HS-5 (cell line): ENCODE results near the gene STARD8.
"Not testable (repeated sequence)": the region's sequence is repeated elsewhere in the genome, so short reads cannot be mapped to it uniquely, and the experiment has no call there.

Experiments used
- DNase-seq: peaks from one replicate; pipeline ENCODE4 v3.0.0-alpha.2; 2012; ENCODE audit warnings: low read depth

The STARD8 gene

DNA sequence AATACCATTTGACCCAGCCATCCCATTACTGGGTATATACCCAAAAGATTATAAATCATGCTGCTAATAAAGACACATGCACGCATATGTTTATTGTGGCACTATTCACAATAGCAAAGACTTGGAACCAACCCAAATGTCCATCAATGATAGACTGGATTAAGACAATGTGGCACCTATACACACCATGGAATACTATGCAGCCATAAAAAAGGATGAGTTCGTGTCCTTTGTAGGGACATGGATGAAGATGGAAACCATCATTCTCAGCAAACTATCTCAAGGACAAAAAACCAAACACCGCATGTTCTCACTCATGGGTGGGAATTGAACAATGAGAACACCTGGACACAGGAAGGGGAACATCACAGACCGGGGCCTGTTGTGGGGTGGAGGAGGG is 9.0 kb downstream of the STARD8 start:
- not testable (repeated sequence) for DNase-seq

DNA sequence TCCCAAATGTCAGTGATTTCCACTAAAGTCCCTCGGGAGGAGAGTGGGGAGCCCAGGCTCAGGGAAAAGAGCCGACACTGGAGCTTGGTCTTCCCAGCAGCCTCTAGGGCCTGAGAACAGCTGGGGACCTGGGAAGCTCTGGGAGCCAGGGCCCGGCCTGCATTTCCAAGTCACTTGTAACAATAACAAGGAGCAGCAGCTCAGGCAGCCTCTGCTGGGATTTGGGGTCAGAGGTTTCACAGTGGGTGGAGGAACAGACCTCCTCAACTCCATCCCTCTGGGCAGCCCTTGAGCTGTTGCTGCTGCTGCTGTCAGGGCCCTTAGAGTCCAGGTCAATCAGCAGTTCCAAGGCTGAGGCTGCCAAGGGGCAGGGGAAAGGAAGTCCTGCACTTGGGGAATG is 11.1 kb downstream of the STARD8 start:
- no peak for DNase-seq

DNA sequence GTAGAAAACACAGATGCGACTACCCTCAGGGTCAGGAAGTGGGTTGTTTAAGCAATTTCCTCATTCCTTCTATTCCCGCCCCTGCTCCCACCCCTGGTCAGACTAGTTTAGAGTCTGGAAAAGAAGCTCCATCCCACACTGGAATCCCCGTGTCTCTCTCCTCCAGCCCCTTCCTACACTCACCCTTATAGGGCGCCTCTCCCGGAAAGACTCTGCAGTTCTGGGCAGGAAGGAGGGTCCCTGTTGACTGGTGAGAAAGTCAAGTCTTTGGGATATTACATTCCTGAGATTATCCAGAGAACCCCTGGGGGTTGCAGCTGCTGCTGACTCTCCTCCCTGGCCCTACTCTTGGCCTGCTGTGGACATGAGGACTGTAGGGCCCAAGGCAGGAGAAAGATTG is 11.9 kb downstream of the STARD8 start:
- no peak for DNase-seq

DNA sequence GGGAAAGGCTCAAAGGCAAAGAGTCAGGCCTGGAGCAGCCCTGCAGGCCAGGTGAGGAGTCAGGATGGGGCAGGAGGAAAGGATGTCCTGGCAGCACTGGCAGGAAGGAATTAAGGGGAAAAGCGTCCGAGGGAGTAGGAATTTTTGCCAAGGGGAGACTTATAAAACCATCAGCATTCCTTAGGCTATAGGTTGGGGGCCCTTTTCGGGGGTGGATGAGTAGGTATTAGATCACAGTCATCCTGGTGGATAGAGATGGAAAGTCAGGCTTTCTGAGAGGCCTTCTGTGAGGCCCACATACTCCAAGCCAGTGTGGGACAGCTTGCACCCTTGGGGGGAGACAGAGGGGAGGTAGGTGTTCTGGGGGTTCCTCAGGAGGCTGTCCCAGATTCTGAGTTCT is 12.3 kb downstream of the STARD8 start:
- DNase-seq, result no peak

DNA sequence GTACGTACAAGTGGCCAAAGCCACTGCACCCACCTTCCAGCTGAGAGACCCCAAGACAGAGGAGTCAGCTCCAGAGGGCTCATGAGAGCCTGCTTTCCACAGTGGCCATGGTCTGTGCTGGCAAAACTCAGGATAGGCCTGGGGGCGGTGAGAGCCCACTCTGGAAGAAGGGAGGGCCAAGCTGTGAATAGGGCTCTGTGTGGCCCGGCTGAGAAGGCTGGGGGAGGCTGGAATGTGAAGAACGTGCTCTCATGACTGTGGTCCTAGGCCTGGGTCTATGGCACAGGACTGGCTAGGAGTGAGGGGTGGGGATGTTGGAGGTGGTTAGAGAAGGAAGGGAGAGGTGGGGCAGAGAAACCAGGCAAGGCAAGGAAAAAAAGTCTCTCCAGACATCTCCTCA is 13.3 kb downstream of the STARD8 start:
- DNase-seq, result no peak

DNA sequence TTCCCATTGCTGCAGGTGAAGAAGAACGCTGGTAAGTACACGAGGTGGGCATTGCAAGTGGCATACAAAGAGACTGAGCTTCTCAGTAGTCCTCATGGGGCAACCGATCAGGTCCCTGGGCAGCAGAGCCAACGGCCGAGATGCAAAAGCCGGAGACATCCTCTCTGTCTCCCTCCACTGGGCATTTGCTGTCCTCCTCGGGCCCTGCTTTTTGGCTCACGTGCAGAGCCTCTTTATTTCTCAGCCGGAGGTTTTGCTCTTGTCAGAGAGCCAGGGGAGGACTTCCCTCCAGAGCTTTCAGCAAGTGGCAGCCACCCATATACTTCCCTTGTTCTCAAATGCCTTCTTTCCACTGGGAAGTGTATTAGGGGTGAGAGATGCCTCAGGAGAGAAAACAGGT is 18.0 kb downstream of the STARD8 start:
- no peak for DNase-seq

DNA sequence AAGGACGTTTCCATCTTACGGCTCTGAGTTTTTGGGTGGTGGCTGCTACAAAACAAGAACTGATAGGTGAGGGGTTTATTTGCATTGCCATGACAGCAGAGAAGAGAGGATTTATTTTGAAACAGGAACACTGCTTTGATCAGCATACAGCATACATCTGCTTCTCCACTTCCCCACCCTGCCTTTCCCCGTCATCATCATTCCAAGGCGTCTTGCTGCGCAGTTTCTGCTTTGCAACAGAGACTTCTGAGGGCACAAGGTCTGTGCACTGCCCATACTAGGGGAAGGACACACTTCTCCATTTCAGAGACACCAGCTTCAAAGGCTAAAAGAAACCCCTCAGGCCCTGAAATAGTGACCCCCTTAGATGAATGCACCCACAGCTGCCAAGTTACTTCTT is 19.1 kb downstream of the STARD8 start:
- DNase-seq, result no peak

DNA sequence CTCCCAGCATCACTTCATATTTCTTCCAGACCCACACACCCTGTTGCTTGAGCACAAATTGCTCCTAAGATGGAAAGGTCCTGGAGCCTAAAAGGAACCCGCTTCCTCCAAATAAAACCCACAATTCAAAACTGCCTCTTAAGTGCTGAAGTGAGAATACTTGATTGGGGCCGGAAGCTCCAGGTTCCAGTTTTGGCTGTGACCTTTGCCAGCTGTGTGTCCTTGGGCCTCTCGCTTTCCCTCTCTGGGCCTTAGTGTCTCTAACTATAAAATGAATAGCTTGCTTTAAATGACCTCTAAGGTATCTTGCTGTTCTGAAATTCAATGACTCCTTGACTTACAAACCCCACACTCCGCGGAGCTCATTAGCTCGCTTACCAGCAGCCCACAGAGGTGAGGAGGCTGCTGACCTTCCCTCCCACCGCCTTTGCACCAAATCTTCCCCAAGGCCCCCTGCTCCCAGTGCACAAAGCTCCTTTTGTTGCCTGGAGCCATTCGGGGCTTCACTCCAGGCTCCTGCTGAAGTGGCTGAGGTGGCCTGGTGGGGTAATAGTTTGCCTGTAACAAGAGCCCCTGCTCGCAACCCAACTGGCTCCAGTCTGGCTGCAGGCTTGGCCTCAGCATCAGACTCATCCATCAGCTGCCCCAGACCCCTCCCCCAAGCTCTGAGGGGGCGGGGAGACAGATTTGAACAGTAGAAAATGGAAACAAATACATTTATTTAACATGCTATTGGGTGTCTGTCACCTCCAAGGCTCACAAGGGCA is 21.8 kb downstream of the STARD8 start:
- DNase-seq, result no peak

DNA sequence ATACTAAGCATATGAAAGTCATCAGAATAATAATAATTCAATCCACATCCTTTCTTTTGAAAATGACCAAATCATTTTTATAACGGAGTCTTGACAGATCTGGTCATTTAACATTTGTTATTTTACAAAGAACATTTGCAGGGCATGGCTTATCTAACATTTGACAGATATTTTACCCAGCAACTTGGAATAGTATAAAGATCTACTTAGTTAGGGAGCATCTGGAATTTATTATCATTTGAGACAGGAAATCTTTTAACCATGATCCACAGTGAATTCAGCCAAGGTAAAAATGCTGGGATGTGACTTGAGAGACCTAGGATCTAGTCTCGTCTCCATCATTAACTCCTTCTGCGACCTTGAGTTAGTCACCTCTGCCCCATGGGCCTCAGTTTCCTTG is 22.4 kb downstream of the STARD8 start:
- DNase-seq, result no peak

DNA sequence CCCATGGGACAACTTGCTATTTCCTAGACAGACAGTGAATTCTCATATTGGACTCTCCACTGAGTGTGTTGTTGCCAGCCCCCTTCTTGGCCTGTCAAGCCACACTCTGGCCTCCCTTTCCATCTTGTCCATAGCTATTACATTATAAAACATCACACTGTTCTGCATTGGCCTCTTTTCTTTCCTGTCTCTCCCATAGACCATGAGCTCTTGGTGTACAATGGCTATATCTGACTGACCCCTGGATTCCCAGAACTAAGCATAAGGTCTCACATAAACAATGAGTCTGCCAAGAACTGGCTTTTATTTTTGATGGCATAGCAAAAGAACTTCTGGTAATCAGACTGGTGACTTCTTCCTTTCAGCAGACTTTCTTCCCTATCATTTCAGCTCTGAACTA is 23.8 kb downstream of the STARD8 start:
- DNase-seq, result no peak

DNA sequence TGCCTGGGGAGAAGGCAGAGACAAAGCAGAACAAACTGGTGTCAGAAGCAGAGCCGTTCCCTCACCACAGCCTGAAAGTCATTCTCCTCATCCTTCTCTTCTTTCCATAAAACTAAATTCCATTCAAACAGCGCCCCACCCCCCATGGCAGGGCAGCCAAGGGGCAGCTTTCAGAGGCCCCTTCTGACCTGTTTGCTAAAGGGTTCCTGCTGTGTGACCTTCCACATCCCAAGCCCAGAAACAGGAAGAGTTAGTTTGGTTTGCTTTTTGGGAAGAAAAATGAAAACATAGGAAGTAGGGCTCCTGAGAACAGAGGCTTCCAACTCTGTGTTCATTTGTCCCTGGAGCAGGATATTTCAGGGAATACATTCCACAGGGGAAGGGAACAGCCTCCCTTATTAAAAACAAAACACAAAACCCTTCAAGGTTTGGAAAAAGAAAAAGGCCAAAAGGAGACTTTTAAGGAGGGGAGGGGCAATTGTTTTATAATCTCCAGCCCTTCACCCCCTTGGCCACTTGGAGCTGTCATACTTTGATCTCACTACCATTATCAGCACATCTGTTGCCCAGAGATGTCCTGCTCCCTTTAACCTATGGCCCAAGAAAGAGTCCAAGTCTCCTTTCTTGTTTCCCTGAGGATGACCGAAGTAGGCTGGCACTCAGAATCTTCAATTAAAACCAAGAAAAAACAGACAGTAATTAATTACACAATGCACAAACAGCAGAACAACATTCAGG is 25.3 kb downstream of the STARD8 start:
- DNase-seq, result no peak

DNA sequence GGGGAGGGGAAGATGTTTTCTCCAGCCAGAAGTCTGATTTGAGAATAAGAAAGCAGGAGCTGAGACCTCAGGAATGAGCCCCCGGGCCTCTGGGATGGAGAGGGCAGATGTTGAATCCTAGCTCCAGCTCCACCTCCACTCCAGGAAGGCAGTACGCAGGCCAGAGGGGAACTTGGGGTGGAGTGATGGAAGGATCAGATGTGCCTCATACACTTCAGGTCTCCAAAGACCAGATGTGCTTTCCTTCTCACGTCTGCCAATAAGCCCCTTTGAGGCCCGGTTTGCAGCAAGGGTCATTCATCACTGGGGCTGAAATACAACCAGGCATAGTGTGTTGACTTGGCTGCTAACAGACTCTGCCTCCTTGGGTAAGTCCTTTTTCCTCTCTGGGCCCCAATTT is 28.1 kb downstream of the STARD8 start:
- DNase-seq, result no peak

DNA sequence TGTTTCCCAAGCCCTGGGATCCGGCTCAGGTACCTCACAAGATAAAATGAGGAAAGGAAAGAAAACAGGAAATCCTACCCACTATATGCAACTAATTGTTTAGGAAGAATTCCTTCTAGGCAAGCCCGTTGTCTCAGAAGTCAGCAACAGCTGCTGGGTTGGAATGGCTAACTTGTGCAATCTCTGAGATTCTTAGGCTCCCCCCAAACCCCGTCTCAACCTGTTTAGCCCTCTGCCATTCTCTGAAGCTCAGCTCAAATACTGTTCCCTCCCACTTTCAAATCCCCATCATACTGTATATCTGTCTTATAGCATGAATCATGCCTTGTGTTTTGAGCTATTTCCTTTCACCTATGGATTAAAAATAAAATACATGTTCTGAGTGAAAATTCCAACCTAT is 28.9 kb downstream of the STARD8 start:
- DNase-seq, result no peak

DNA sequence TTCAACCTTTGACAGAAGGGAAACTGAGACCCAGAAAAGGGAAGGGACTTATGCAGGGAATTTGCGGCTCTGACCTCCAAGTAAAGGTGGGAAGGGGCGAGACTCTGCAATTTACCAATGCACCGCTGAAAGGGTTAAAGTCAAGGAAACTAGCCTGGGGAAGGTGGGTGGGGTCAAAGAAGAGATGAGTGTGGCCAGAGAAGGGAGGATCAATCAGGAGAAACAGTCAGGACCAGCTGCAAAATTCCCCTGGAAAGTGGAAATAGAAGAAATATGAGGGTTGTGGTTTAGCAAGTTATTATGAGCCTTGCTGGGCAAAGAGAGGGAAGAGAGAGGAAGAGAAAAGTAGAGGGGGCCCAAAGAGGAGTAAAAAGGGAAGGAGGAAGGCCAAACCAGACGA is 30.5 kb downstream of the STARD8 start:
- DNase-seq, result no peak

DNA sequence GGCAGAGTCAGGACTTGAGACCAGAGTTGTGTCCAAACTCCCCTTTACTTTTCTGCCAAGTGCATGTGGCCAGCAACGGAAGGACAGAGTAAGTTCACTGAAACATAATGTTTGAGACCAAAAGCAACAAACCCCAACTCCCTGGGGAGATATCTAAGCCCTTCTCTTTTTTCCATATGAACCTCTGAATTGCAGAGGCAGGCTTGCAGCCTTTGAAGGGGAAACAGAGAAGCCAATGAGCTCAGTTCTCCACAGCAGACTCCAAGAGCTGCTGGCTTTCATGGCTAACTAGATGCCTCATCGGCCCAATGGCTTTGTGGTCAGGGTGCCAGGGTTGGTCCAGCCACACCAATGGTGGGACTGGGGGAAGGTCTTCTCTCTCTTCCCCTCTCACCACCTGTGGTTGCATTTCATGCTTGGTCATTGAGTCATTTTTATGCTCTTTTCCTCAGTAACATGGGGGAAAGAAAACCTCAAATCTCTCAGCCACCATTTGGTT is 34.0 kb downstream of the STARD8 start:
- DNase-seq, result no peak

DNA sequence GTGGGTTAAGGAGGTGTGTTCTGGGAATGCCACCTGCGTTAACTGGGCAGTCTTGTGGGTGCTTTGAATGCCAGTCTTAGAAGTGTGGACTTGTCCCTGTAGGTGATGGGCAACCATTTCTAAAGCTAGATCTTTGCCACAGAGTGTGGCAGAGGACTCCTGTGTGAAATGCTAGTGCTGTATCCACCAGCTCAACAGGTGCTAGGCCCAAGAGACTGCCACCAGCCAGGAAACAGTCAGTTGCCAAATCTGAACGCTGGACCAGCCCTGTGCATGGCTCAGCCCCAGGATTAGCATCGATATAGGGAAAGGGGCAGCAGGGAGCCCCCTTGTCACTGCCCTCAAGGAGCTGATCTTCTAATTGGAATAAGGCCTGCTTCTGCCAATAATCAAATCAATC is 35.3 kb downstream of the STARD8 start:
- no peak for DNase-seq

DNA sequence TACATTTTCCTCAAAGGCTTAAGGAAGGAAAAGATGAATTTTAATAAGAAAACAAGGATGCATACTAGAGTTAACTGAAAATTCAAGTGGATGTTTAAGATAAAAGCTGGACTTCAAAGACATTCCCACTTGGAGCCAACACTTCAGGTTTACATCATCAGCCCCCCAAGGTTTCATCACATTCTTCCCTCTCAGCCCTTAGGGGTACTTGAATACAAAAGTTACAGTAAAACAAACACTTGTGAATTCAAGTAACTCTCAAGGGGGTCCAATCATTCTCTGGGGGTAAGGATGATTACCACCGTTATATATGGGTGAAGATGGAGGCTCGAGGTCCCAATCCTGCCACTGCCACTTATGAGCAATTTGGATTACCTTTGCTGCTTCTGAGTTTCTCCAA is 36.1 kb downstream of the STARD8 start:
- DNase-seq, result no peak

DNA sequence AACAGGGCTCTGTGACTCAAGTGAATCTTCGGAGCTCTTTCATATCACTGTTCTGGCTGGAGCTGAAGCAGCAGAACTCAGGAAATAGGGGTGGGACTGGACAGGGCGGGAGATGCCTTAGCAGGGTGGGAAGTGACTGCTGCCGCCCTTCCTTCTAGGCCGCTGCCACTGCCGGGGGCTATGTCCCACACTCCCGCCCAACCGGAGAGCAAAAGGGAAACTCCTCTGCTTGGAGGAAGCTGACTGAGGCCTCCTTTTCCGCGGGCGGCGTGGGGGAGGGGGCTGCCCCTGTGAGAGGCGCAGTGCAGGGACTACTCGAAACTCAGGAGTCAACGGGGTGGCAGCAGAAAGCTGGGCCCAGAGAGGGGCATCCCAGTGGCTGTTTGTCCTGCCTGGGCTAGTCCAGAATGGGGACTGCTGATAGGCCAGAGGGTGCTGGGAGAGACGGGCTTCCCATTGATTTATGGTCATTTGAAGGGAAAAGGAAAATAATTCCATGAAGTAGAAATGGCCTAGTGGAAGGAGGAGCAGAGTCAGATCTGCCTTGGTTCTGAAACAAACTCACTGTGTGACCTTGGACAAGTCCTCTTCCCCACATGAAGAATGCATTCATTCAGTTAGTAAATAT is 36.9 kb downstream of the STARD8 start:
- DNase-seq, result no peak

DNA sequence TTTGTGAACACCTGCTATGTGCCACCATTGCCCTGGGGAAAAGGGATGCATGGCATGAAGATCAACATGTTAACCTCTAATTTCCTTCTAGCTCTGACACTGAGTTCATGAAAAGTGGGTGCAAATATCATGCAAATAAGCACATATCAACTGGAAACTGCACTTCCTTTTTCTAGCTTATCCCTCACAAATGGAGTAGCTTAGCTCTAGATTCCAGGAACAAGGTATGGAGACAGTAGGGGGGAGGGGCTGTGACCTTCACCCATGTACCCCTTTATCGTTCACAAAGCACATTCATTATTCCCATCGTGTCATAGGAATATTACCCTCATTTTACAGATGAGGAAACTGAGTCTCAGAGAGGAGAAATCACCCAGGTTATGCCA is 37.4 kb downstream of the STARD8 start:
- DNase-seq, result no peak

DNA sequence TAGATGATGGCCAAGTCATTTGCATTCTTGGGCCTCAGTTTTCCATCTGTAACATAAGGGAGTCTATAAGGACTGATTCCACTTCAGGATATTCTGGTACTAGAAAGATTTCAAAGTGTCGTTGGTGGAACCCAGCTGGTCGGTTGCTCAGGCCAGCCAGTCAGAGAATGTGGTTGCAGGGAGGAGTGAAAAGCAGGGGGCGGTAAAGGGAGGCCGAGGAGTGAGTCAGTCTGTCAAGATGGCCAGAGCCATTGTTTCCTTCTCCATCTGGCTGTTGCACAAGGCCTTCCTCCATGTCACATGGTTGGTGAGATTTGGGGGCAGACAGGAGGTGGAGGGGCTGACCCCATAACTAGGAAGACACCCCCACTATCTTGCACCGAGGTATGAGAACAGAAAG is 38.2 kb downstream of the STARD8 start:
- DNase-seq, result no peak

DNA sequence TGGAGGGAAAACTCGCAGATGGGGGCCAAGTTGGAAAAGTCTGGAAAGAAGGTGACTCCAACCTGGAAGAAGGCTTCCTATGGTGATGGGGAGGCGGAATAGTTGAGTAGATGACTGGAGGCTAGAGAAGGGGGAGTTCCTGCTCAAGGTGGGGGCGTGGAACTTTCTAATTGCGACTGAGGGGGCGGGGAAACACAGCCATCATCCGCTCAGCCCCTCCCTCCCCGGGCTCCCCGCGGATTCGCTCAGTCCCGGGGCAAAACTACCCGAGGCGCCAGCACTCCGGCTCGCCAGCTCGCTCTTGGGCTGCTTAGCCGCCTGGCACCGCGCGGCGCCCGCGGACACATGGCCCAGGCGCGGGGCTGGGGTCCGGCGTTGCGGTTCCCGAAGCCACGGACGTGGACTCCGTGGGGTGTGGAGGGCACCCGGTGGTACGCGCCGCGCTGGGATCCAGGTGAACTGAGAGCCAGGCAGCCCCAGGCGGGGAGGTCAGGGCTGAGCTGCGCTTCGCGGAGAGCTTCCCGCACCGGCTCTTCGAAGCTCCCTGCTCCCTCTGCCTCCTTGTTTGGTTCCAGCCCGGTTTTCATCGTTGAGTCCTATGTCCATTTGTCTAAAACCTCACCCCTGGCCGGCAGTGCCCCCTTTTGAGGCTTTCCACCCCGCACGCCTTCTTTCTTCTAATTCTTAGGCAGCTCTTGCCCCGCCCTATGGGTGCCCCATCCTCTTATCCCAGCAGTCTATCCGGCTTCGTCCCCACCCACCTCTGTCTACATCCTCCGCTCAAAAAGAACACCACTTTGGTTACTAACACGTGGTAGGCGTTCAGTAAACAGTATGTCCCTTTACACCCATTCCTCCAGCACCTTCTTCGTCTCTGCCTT is 38.9 kb downstream of the STARD8 start:
- no peak for DNase-seq

DNA sequence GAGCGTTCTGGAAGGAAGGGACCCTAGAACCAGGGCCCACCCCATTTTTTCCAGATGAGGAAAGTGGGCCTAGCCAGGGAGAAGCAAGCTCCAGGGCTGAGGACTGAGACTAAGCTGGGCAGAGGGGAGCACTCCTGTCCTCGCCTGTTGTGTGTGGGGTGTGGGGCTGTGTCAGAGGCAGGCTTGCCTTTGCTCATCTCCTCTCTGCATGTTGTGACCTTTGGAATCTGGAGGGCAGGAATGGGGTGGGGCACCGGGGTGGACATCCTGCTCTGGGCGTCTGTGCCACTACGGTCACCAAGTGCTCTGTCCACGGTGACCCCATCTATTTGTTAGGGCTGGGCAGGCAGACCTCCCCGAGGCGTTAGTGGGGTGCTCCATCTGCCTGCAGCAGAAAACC is 41.5 kb downstream of the STARD8 start:
- DNase-seq, result not testable (repeated sequence)
